ENCODE measurements around the gene GRM7.

GRCh38 chr3:7260975-7261374, 400.1 kb downstream of the GRM7 start:
- no peak for TF ChIP-seq CTCF (IDR thresholded peaks at IDR 0.05; ENCODE audit: insufficient read depth, low read length)
- TF ChIP-seq SPI1 (IDR thresholded peaks at IDR 0.05; ENCODE audit: borderline replicate concordance, low read depth): no peak
- no peak for TF ChIP-seq POLR2AphosphoS5 (IDR thresholded peaks at IDR 0.05; ENCODE audit: low read depth)
- TF ChIP-seq REST (IDR thresholded peaks at IDR 0.05; ENCODE audit: insufficient replicate concordance, low read depth): no peak

Data from HL-60 (cell line).